Measurements from ENCODE around the gene DERL3. TPM values are rescaled to one million over a fixed set of nuclear protein-coding genes. Genes with fewer than 3 reads are reported as not detected.

Gene DERL3
- total and polyA plus RNA-seq, 2 of the 13 experiments (the other 11 are each of a cell fraction or from before 2014, with no cell fraction given), result not detected

DNA sequence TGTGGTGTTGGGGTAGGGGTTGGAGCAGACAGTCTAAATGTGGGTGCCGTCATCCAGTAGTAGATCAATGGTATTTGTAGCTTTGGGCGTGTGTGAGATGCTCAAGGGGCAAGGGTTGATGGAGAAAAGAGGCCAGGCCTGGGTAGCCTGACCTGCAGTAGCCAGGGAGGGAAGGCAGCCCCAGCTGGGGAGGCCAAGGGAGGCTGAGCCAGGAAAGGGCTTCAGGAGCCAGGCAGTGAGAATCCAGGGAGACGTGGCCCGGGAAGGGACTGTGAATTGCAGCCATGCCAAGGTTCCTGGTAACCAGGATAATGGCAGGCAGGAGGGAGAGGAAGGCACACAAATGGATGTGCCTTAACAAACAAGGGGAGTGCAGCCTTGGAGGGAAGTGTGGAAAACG is 2.5 kb upstream of the DERL3 start:
- Histone ChIP-seq H3K9me3 (ENCODE audit: low read length) (no peaks in the 10 kb centered on the region), H3K79me2 (ENCODE audit: insufficient read depth, low read length) (no peaks in the 10 kb centered on the region), H3K4me3 (replicated peaks in 1 of 3; ENCODE audit: insufficient read depth in 1 of 3, low read depth in 2 of 3, low read length in 3 of 3) (no peak overlapping the region), H2AFZ (ENCODE audit: low read length) (no peak overlapping the region), H3K4me2 (ENCODE audit: low read depth, low read length) (no peak overlapping the region), H3K4me1 (ENCODE audit: insufficient read depth, low read length) (peaks cover 21% of the 10 kb centered on the region), H3K27me3 (ENCODE audit: control insufficient read depth in 1 of 2, insufficient read depth in 2 of 2, low read length in 2 of 2) (peaks cover 0 to 11% of the 10 kb centered on the region in 2 experiments; a peak in 2 of 5 replicates), H3K9ac (ENCODE audit: insufficient read depth, low read depth, low read length) (no peak overlapping the region), H3K36me3 (replicated peaks in 1 of 2; ENCODE audit: control insufficient read depth in 1 of 2, insufficient read depth in 2 of 2, low read length in 2 of 2) (peaks cover under 1 to 1% of the 10 kb centered on the region in 2 experiments; a peak in 2 of 5 replicates), H4K20me1 (ENCODE audit: insufficient read depth, low read length) (no peaks in the 10 kb centered on the region), H3K27ac (ENCODE audit: extremely low read length, insufficient read depth, low read length) (no peak overlapping the region)
- ChIA-PET CTCF (ENCODE audit: low intra/inter-chr PET ratio, low total read pairs) (no interaction called here), POLR2A (no interaction called here)
- WGBS (ENCODE audit: low lambda C conversion rate), result 37% methylated on average over 5 of the region's 5 CpGs
- BruUV-seq (replicated peaks), result no TSS peak
- FAIRE-seq (no peak), DNase-seq (ENCODE audit: low spot score) (no peak), ATAC-seq (no peak)
- in situ Hi-C loops (cut with HindIII; ENCODE audit: extremely low pct_ligation_motif_present, low pct_unique_long_range_greater_than_20kb), result loop anchor here (25.0 kb wide), 1 partner anchor 229 kb away; no protein-coding TSS in a partner anchor
- intact Hi-C loops (cut with micrococcal nuclease; ENCODE audit: unreplicated experiment), result no loop called here
- TF ChIP-seq KDM2A (CRISPR knock-in tag; IDR thresholded peaks at IDR 0.05; ENCODE audit: borderline replicate concordance, low read depth), result 0 out of 2 replicates have a peak, but pooled peaks have one; percentile 19
- no peak for TF ChIP-seq GFI1 (CRISPR knock-in tag; IDR thresholded peaks at IDR 0.05; ENCODE audit: borderline replicate concordance)
- TF ChIP-seq ZNF672 (CRISPR knock-in tag; IDR thresholded peaks at IDR 0.05), result no peak

DNA sequence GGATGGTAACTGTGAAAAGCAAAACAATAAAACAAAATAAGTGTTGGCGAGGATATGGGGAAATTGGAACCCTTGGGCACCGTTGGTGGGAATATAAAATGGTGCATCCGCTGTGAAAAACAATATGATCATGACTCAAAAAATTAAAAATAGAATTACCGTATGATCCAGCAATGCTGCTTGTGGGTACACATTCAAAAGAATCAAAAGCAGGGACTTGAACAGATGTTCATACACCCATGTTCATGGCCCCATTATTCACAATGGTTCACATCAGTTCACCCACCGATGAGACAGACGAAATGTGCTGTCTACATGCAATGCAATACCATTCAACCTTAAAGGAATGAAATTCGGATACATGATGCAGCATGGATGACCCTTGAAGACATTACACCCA is 1.2 kb upstream of the DERL3 start:
- Histone ChIP-seq H3K36me3 (replicated peaks in 1 of 2; ENCODE audit: control insufficient read depth in 1 of 2, insufficient read depth in 2 of 2, low read length in 2 of 2) (peaks cover 8 to 13% of the 10 kb centered on the region in 2 experiments; a peak in 4 of 5 replicates), H3K4me2 (ENCODE audit: low read depth, low read length) (no peak overlapping the region), H3K27ac (ENCODE audit: extremely low read length, insufficient read depth, low read length) (no peak overlapping the region), H3K9me3 (ENCODE audit: low read length) (no peaks in the 10 kb centered on the region), H3K4me3 (replicated peaks in 1 of 3; ENCODE audit: insufficient read depth in 1 of 3, low read depth in 2 of 3, low read length in 3 of 3) (no peak overlapping the region), H3K79me2 (ENCODE audit: insufficient read depth, low read length) (no peaks in the 10 kb centered on the region), H3K9ac (ENCODE audit: insufficient read depth, low read depth, low read length) (no peak overlapping the region), H2AFZ (ENCODE audit: low read length) (no peak overlapping the region), H4K20me1 (ENCODE audit: insufficient read depth, low read length) (no peaks in the 10 kb centered on the region), H3K27me3 (ENCODE audit: control insufficient read depth in 1 of 2, insufficient read depth in 2 of 2, low read length in 2 of 2) (peaks cover 0 to 2% of the 10 kb centered on the region in 2 experiments; a peak in 1 of 5 replicates), H3K4me1 (ENCODE audit: insufficient read depth, low read length) (peaks cover 9% of the 10 kb centered on the region)
- 76% methylated on average over 7 of the region's 7 CpGs for WGBS (ENCODE audit: low lambda C conversion rate)
- DNase-seq (ENCODE audit: low spot score) (no peak), ATAC-seq (no peak), FAIRE-seq (no peak)
- POLR2A ChIA-PET, result no interaction called here
- in situ Hi-C loops (cut with HindIII; ENCODE audit: extremely low pct_ligation_motif_present, low pct_unique_long_range_greater_than_20kb) (loop anchor here (25.0 kb wide), 1 partner anchor 228 kb away; no protein-coding TSS in a partner anchor), intact Hi-C loops (cut with micrococcal nuclease; ENCODE audit: unreplicated experiment) (no loop called here)
- no TSS peak for BruUV-seq (replicated peaks)
- CTCF ChIA-PET (ENCODE audit: low intra/inter-chr PET ratio, low total read pairs), result no interaction called here
- TF ChIP-seq ZNF549 (CRISPR knock-in tag; IDR thresholded peaks at IDR 0.05), result no peak
- TF ChIP-seq ZNF878 (CRISPR knock-in tag; IDR thresholded peaks at IDR 0.05), result no peak
- no peak for TF ChIP-seq ZMYM2 (CRISPR knock-in tag; IDR thresholded peaks at IDR 0.05)
